NCI-H1092 (cell line): ENCODE measurements around the gene OSBPL5.

ENCODE experiments used
- DNase-seq: peaks from one replicate; lab custom pipeline; 2025; lab: John Stamatoyannopoulos, UW

OSBPL5 gene

GRCh38 chr11:3051196-3052108 lies 113.7 kb downstream of the OSBPL5 start:
- no peak for DNase-seq

- DNase-seq, result no peak
These were observed 114.5 kb downstream of the OSBPL5 start for GRCh38 chr11:3050386-3051195.

DNA sequence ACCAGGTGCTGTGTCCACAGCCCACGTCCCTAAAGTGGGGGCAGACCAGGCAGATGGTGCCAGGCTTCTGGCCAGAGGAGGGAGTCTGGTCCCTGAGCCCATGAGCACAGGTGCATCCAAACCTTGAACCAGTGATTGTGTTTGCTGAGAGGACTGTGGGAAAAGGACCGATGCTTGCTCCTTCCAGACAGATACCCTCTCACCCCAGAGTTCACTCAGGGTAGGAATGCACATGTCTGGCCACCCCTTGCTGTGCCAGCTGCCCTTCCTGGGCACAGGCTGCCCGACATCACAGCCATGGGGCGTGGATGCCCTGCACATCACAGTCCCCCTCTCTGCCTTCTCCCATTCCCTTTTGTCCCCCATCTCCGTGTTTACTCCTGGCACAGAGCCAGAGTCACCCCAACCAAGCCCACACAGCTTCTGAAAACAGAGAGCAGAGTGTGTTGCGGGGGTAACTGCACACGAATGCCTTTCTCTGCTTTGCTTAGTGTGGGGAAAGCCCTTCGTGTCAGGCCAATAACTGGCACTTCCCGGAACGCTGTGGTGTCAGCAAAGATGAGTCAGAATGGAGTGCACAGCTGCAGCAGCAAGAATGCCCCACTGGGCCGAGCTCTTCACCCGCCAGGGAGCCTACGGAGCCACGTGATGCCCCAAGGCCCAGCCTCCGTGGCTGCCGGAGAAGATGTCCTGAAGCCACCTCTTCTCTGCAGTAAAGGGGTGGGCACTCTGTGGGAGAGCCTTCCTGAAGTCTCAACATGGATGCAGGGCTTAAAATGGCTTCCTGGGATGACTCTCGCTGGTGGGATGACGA lies 115.5 kb downstream of the OSBPL5 start:
- DNase-seq, result peak; percentile 34

DNA sequence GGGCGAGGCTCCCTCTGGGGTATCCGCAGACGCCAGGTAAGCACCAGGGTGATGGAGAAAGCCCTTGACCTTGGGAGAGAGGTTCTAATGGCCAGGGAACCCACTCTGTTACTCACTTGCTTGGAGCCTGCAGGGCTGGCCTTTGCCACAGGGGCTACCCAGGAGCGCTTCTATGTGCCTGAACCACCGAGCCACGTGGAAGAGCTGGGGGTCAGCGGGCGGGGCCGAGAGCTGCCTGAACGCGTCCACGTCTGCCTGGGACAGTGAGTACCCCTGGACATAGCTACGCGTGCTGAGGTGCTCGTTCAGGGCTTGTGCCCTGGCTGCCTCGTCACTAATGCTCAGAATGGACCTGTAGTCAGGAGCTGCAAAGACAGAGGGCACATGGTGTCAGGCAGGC lies 117.5 kb downstream of the OSBPL5 start:
- DNase-seq, result no peak

- no peak for DNase-seq
These were observed 118.5 kb downstream of the OSBPL5 start for GRCh38 chr11:3046641-3047040.

DNA sequence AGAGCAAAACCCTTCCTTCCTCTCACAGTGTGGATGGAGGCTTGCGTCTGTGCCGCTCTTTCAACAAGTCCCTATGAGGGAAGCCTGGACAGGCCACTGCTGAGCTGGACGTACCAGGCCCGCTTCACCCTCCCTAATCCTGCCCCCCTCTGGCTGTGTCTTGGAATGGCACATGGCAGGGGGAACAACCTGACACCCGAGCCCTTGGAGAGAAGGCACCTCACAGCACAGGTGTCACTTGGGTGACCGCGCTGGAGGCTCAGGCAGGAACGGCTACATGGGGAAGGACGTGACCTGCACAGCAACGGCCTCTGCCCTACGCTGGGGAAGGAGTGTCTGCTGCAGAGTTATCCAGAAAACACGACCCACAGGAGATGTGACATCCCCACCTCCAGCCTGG lies 118.9 kb downstream of the OSBPL5 start:
- DNase-seq, result no peak

DNA sequence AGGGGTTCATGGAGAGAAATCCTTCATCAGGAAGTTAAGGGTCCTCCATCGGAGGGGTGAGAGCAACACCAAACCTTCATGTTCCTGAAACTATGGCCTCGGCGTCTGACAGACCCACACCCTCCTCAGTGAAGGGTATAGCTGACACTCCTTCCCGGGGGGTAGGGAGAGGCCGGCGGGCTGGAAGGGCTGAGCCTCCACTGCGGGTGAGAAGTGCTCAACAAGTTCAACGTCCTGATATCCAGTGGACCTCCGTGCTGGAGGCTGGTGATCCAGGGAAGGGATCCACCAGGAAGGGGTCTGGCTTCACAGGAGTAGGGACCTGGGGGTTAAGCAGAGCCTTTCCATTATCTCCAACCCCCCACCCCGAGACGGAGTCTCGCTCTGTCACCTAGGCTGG lies 120.2 kb downstream of the OSBPL5 start:
- DNase-seq, result no peak

- no peak for DNase-seq
These were observed 121.1 kb downstream of the OSBPL5 start for GRCh38 chr11:3044004-3044403.

- no peak for DNase-seq
These were observed 121.7 kb downstream of the OSBPL5 start for GRCh38 chr11:3043315-3043871.

DNA sequence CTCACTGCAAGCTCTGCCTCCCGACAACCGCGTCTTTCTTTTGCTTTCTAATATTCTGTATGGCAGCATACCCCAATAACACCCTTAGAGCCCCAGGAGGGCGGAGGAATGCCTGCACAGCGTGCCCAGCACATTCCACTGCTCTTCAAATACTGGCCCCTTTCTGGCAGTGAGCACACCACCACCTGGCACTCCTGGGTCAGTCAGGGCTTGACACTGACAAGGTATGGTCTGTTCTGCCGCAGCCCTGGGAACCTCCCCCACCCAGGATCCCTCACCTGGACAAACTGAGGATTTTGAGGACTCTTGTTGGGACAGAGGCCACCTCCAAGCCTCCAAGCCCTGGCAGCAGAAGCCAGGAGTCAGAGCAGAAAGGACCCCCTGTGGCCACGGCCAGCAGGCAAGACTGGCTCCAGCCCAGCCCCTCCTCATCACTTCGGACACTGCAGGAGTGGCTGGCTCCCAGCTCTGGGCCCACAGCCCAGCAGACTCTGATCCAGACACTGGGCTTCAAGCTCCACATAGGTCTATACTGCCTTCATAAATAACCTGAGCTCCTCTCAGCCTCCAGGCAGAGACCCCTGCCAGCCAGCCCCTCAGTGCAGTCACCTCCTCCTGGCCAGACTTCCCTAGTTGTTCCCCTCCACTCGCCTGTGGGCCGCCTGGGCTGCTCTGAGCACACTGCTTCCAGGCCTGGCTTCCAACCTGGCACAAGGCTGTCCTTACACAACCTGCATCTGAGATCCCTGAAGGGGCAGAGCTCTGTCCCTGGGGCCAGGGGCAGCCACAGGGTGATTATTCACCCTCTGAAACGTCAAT lies 122.4 kb downstream of the OSBPL5 start:
- no peak for DNase-seq

DNA sequence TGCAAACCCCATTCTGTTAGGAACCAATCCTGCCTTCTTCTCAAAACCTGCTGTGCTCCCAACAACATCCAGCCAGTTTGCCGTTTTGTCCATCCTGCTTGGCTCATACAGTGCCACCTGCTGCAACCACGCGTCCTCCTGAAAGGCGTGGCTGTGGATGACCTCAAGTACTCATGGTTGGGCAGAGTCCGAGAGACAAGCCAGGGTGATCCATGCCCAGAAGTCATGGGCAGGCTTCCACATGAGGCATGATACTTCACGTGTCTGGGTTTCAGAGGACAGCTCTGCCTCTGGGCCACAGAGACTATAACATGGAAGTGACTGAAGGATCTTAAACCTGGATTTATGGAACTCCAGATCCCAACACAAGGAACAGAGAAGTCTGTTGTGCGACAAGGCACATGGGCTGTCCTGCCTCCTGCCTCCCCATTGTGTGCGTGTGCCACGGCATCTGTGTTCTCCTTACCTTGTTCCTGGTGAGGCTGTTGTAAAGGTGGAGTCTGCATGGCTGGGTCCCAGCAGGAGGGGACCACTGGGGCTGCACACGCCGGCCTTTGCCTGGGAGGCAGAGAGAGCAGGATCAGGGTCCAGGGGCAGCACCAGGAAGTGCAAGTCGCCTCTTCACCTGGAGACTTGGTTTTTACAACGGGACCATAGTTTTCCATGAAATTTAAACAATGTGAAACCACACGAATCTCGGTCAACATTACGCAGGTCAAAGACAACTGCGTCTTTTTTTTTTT lies 123.2 kb downstream of the OSBPL5 start:
- no peak for DNase-seq

DNA sequence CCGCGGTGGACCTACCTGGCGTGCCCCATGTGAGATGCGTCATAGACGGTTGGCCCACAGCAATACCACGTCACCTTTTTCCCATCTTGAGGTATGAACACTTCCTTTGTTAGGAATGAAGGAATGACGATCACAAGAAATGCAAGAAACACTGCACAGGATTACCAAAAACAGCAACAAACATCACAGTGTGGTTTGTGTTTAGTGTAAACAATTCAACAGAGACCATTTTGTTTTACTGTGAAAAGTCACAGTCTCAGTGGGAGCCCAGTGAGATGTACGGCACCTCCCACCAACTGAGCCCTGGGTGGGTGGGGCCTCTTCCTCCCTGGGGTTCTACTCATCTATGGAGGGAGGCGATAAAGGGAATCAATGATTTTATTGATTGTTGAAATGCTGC lies 124.2 kb downstream of the OSBPL5 start:
- no peak for DNase-seq

DNA sequence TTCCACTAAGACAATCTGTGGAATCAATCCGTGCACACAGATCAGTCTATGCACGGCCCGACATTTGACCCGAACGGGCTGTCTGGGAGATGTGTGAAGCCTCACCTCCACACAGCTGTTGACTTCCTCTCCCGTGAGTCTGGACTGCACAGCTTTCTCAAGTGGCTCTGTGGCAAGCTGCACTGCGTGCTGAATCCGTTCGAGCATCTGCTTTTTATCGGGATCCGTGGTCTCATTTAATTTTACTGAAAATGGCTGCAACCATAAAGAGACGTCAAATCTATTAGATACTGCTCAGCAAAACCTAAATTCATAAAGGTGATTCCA lies 127.2 kb downstream of the OSBPL5 start:
- no peak for DNase-seq
